Breast epithelium (tissue), 4 donors: ENCODE results near the gene TRPM8. TPM values are rescaled to one million over a fixed set of nuclear protein-coding genes. Genes with fewer than 3 reads are reported as not detected.

Experiments used
- DNase-seq, 2 donors: peaks; one replicate each; pipeline ENCODE4 v3.0.0-alpha.2; 2019; ENCODE audit warnings: low spot score in 2 of 2
- H3K27ac ChIP-seq, 2 donors: fragments of 200-600 bp; sonication (generic) in 1 of 2; one replicate each; pipeline ENCODE4 v1.5.1; 2016 to 2019; ENCODE audit warnings: mild to moderate bottlenecking in 1 of 2
- H3K27me3 ChIP-seq, 2 donors: fragments of 200-600 bp; sonication (generic) in 1 of 2; one replicate each; pipeline versions ENCODE4 v1.5.1 to v1.6.0; 2017 to 2019; ENCODE audit warnings: control low read depth in 1 of 2, mild to moderate bottlenecking in 1 of 2
- H3K36me3 ChIP-seq: fragments of 200-600 bp; one replicate; pipeline ENCODE4 v1.5.1; 2019
- H3K4me1 ChIP-seq, 2 donors: fragments of 200-600 bp; sonication (generic); one replicate each; pipeline ENCODE4 v1.5.1; 2016 to 2019; ENCODE audit warnings: control low read depth in 1 of 2
- H3K4me3 ChIP-seq, 3 donors: fragments of 200-600 bp; sonication (generic); 1 replicate in 2 of 3; 2 replicates in 1 of 3; pipeline ENCODE4 v1.5.1; 2016 to 2019; ENCODE audit warnings: mild to moderate bottlenecking in 3 of 3, moderate library complexity in 2 of 3
- H3K9me3 ChIP-seq, 2 donors: fragments of 200-600 bp; sonication (generic) in 1 of 2; one replicate each; pipeline ENCODE4 v1.5.1; 2016 to 2019; ENCODE audit warnings: control low read depth in 1 of 2
- POLR2A ChIP-seq: fragments of 450-650 bp; IDR thresholded peaks from one replicate; pipeline ENCODE4 v1.6.1; 2016; ENCODE audit warnings: antibody characterized with exemption, mild to moderate bottlenecking, moderate library complexity
- POLR2AphosphoS5 ChIP-seq, 3 donors: sonication (generic); formaldehyde crosslinking; IDR thresholded peaks; one replicate each; pipeline ENCODE4 v1.6.1; 2017; ENCODE audit warnings: antibody characterized with exemption in 3 of 3
- intact Hi-C: fragments of 100-400 bp; cut with DNase I; formaldehyde crosslinking; loops from one replicate; pipeline ENCODE4 v1.15.1; 2023; ENCODE audit warnings: low total_unique reads
- total RNA-seq, 3 donors: library from RNA; depleted of rRNA; stranded (reverse); fragments of >200 nt; gene quantifications; one replicate each; pipeline ENCODE4 v1.1.0, GENCODE V29; 2016
- TF ChIP-seq, protein P1 (sequence below), 3 donors: fragments of 450-650 bp; IDR thresholded peaks; one replicate each; pipeline ENCODE4 v1.5.1; 2016 to 2017; ENCODE audit warnings: antibody characterized with exemption in 3 of 3, mild to moderate bottlenecking in 3 of 3, moderate library complexity in 3 of 3

Gene TRPM8
- total RNA-seq, 3 donors from 2014 or later: not detected

DNA sequence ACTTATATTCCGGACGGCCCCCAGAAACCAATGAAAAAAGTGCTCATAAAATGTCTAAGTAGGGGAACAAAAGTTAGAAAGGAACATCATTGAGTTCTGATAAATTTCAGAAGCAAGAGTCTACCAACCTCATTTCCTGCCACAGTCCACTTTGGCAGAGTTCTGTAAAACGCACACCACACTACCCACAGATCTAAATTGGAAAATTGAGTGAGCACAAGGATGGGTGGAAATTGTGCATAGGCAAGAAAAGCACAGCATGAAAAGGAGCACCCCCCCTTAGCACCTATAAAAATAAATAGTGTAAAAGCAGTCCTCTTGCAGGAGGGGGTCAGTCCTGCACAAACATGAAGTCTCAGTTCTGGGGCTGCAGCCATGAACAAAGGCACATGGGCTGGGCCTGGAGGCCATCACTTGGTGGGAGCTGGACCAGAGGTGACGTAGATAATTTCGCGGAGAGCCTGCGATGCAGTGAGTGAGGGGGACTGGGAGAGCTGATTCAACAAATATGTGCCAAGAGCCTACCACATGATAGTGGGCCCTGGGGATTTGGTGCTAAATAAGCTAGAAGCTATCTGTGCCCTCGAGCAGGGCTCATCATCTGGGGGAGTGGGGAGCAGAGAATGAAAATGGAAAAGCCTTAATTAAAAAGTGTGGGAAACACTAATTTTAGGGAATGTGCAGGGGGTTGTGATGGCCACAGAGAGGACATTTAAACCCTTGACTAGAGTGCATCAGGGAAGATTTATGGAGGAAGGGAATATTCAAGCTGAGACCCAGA is 84.4 kb downstream of the TRPM8 start:
- H3K27me3 ChIP-seq: no peaks in the 10 kb centered on the region
- DNase-seq: no peak
- no peak overlapping the region for H3K4me3 ChIP-seq
- H3K4me1 ChIP-seq: no peaks in the 10 kb centered on the region
- TF ChIP-seq POLR2AphosphoS5 (IDR thresholded peaks at IDR 0.05) (no peak), POLR2A (no peak)
- TF ChIP-seq, protein P1, sequence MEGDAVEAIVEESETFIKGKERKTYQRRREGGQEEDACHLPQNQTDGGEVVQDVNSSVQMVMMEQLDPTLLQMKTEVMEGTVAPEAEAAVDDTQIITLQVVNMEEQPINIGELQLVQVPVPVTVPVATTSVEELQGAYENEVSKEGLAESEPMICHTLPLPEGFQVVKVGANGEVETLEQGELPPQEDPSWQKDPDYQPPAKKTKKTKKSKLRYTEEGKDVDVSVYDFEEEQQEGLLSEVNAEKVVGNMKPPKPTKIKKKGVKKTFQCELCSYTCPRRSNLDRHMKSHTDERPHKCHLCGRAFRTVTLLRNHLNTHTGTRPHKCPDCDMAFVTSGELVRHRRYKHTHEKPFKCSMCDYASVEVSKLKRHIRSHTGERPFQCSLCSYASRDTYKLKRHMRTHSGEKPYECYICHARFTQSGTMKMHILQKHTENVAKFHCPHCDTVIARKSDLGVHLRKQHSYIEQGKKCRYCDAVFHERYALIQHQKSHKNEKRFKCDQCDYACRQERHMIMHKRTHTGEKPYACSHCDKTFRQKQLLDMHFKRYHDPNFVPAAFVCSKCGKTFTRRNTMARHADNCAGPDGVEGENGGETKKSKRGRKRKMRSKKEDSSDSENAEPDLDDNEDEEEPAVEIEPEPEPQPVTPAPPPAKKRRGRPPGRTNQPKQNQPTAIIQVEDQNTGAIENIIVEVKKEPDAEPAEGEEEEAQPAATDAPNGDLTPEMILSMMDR (IDR thresholded peaks at IDR 0.05): no peak
- intact Hi-C loops: no loop called here
- H3K36me3 ChIP-seq: no peaks in the 10 kb centered on the region
- no peaks in the 10 kb centered on the region for H3K9me3 ChIP-seq
- H3K27ac ChIP-seq: no peak overlapping the region

DNA sequence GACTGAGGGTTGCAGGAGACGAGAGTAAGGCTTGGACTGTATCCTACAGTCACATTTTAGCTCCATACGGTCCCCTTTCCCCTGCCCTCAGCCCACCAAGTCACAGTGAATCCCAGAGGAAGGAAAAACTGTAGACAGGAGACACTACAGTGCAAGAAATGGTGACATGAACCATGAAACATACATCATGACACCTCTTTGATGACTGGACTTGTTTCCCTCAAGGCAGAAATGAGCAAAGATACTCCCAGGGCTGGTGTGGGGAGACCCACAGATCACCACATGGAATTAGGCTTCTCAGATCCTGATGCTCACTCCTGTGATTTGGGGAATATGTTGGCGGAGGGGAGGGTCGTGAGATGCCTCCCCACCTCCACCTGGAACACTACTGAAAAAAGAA is 85.1 kb downstream of the TRPM8 start:
- Histone ChIP-seq H3K27me3 (no peaks in the 10 kb centered on the region), H3K4me3 (no peak overlapping the region), H3K4me1 (no peaks in the 10 kb centered on the region), H3K9me3 (no peaks in the 10 kb centered on the region), H3K27ac (no peak overlapping the region), H3K36me3 (no peaks in the 10 kb centered on the region)
- no peak for DNase-seq
- TF ChIP-seq POLR2AphosphoS5 (IDR thresholded peaks at IDR 0.05) (no peak), POLR2A (no peak)
- TF ChIP-seq, protein P1 (IDR thresholded peaks at IDR 0.05): no peak
- intact Hi-C loops: no loop called here

DNA sequence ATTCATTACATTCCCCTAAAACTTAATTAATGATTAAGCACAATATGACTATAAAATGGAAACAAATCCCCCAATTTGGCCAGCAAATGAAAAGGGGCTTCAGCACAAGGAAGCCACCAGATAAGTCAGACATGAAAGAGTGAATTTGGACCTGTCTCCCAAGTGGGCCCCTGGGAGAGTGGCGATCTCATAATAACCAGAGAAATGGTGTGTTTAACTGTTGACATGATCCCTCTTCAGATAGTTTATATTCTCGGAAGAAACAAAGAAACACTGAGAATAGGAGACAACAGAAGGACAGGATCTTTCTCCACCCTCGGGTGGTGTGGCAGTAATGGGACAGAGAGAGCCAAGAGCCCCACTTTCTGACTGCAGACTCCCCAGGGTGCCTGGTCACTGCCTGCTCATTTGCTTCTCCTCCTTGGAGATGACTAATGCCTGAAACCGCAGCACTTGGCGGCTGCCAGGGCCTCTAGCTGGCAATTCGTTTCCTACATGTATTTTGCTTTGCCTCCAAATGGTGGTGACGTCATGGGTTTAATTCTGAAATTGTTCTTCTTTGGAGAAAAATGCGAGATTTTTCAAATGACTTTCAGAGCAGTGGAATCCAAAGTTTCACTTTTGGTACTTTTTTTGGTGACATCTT is 86.9 kb downstream of the TRPM8 start:
- Histone ChIP-seq H3K36me3 (no peaks in the 10 kb centered on the region), H3K27me3 (no peaks in the 10 kb centered on the region), H3K4me1 (no peaks in the 10 kb centered on the region), H3K27ac (peak overlapping the region; percentile 38 to 64), H3K9me3 (no peaks in the 10 kb centered on the region), H3K4me3 (no peak overlapping the region)
- intact Hi-C loops: no loop called here
- TF ChIP-seq POLR2A (no peak), POLR2AphosphoS5 (IDR thresholded peaks at IDR 0.05) (no peak)
- TF ChIP-seq, protein P1 (IDR thresholded peaks at IDR 0.05): no peak
- DNase-seq: peak in 1 of 2 donors; percentile 72

DNA sequence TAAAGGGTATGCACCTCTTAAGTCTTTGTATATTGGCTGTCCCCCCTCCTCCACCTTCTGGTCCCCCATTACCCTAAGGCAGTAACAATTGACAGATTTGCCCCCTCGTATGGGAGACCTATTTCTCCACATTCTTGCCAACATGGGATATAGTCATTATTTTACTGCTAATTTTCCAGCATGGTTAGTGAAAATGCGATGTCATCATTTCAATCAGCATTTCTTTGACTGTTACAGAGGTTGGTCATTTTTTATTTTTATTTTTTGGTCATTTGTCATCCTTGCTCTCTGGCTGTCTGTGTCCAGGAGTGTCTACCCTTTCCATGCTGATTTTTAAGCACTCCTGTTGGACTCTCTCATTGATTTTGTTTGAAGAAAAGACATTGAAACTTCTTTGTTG is 88.0 kb downstream of the TRPM8 start:
- intact Hi-C loops: no loop called here
- DNase-seq: no peak
- no peak for TF ChIP-seq POLR2AphosphoS5 (IDR thresholded peaks at IDR 0.05)
- TF ChIP-seq POLR2A: no peak
- TF ChIP-seq, protein P1 (IDR thresholded peaks at IDR 0.05): no peak
- H3K9me3 ChIP-seq: no peaks in the 10 kb centered on the region
- no peaks in the 10 kb centered on the region for H3K4me1 ChIP-seq
- no peaks in the 10 kb centered on the region for H3K36me3 ChIP-seq
- no peak overlapping the region for H3K27ac ChIP-seq
- no peaks in the 10 kb centered on the region for H3K27me3 ChIP-seq
- H3K4me3 ChIP-seq: no peak overlapping the region

DNA sequence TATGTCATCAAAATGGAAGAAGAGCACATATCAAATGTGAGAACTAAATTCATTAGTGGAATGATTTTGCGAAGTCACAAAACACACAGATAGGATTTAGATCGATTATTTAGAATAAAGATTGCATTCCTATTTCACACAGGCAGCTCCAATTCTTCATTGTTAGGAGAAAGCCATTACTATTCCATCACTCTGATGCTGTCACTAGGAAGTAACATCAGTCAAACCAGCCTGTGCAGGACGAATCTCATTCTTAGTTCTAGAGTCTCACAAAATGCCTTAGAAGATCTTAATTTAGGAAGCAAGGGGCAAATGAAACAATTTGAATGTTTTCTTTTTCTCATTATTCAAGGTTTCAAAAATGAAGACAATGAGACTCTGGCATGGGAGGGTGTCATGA is 89.3 kb downstream of the TRPM8 start:
- Histone ChIP-seq H3K9me3 (no peaks in the 10 kb centered on the region), H3K4me1 (no peaks in the 10 kb centered on the region), H3K27ac (no peak overlapping the region), H3K36me3 (no peaks in the 10 kb centered on the region), H3K4me3 (no peak overlapping the region), H3K27me3 (no peaks in the 10 kb centered on the region)
- no peak for DNase-seq
- TF ChIP-seq POLR2A: no peak
- TF ChIP-seq, protein P1 (IDR thresholded peaks at IDR 0.05): no peak
- intact Hi-C loops: no loop called here
